Activated CD8-positive, alpha-beta memory T cell treated with anti-CD3 and anti-CD28 coated beads, Interleukin-2, amount 50 U/mL, for 24 hours (primary cell): ENCODE results near the gene OTUD7B.
"Not testable (repeated sequence)": the region's sequence is repeated elsewhere in the genome, so short reads cannot be mapped to it uniquely, and the experiment has no call there.

Source experiments
- DNase-seq: peaks from one replicate; pipeline ENCODE4 v3.0.0-alpha.2; 2020; ENCODE audit errors: extremely low read depth

Gene OTUD7B

GRCh38 chr1:150003801-150004200 is 6.7 kb downstream of the OTUD7B start:
- no peak for DNase-seq

- no peak for DNase-seq
Observed at GRCh38 chr1:150002217-150002616, 8.3 kb downstream of the OTUD7B start.

GRCh38 chr1:150001415-150001814 is 9.1 kb downstream of the OTUD7B start:
- no peak for DNase-seq

GRCh38 chr1:149997585-149998262 is 12.8 kb downstream of the OTUD7B start:
- DNase-seq = no peak

- no peak for DNase-seq
Observed at GRCh38 chr1:149995927-149996326, 14.6 kb downstream of the OTUD7B start.

GRCh38 chr1:149993764-149994163 is 16.8 kb downstream of the OTUD7B start:
- no peak for DNase-seq

GRCh38 chr1:149993181-149993580 is 17.3 kb downstream of the OTUD7B start:
- no peak for DNase-seq

- no peak for DNase-seq
Observed at GRCh38 chr1:149987297-149987595, 23.3 kb downstream of the OTUD7B start.

- DNase-seq = no peak
Observed at GRCh38 chr1:149986486-149987296, 23.8 kb downstream of the OTUD7B start.

GRCh38 chr1:149979972-149980540 is 30.5 kb downstream of the OTUD7B start:
- no peak for DNase-seq

GRCh38 chr1:149979245-149979971 is 31.1 kb downstream of the OTUD7B start:
- DNase-seq = no peak

GRCh38 chr1:149978547-149979023 is 31.9 kb downstream of the OTUD7B start:
- no peak for DNase-seq

- no peak for DNase-seq
Observed at GRCh38 chr1:149977345-149977744, 33.2 kb downstream of the OTUD7B start.

- no peak for DNase-seq
Observed at GRCh38 chr1:149972547-149972946, 38.0 kb downstream of the OTUD7B start.

GRCh38 chr1:149967646-149968045 is 42.9 kb downstream of the OTUD7B start:
- DNase-seq = no peak

- no peak for DNase-seq
Observed at GRCh38 chr1:149967041-149967440, 43.5 kb downstream of the OTUD7B start.

- DNase-seq = no peak
Observed at GRCh38 chr1:149966405-149966804, 44.1 kb downstream of the OTUD7B start.

- no peak for DNase-seq
Observed at GRCh38 chr1:149965440-149965839, 45.1 kb downstream of the OTUD7B start.

- DNase-seq = no peak
Observed at GRCh38 chr1:149963358-149963757, 47.2 kb downstream of the OTUD7B start.

- no peak for DNase-seq
Observed at GRCh38 chr1:149962736-149963135, 47.8 kb downstream of the OTUD7B start.

GRCh38 chr1:149962039-149962647 is 48.4 kb downstream of the OTUD7B start:
- no peak for DNase-seq

- DNase-seq = not testable (repeated sequence)
Observed at GRCh38 chr1:149957548-149957947, 53.0 kb downstream of the OTUD7B start.
